ENCODE data around the gene MMP17. TPM values are rescaled to one million over a fixed set of nuclear protein-coding genes. Genes with fewer than 3 reads are reported as not detected.

The MMP17 gene
- polyA plus RNA-seq, 1 of the 3 experiments (the other 2 are of a cell fraction) = 14.0 TPM

DNA sequence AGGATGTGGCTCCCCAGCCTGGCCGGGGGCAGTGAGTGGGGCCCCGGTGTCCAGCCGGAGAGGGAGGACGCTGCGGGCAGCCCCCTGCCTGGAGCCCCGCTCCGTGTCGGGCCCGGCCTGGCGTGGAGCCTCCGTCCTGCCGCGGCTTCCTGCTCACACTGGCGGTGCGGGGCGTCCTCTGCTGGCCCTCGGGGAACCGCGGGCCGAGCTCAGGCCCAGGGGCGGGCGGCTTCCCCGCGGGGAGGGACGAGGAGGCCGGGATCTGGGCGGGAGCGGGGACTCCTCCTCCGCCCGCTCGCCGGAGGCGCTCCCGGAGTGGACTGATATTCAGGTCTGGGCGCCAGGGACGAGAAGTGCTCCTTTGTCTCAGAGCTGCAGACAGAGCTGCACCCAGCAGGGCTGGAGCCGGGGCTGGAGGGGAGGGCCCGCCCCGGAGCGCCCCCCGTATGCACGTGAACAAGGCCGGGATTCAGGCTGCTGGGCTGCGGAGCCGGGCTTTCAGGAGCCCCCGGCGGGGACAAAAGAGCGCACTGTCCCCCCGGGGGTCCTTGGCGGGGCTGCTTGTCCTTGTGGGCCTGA lies 2.2 kb downstream of the MMP17 start:
- peak; percentile 87 for DNase-seq
- ChIA-PET POLR2A (interaction anchor here (0.9 to 1.0 kb wide), 2 partner anchors 33 to 726 kb away, joined by 3 read pairs; no protein-coding TSS in a partner anchor), CTCF (interaction anchor here (0.7 to 6.2 kb wide), 15 partner anchors 14 to 1068 kb away, joined by 3 to 51 read pairs (median 3); no protein-coding TSS in a partner anchor)
- Histone ChIP-seq H3K4me3 (ENCODE audit: low read depth in 2 of 2, low read length in 1 of 2) (peak overlapping the region; percentile 54 to 73), H3K9ac (peak overlapping the region; percentile 49; the same call in 1 of the 2 replicates), H3F3A (replicated peaks; ENCODE audit: insufficient read depth) (no peaks in the 10 kb centered on the region), H3K9me2 (no peaks in the 10 kb centered on the region), H3K9me3 (no peaks in the 10 kb centered on the region), H3K4me1 (ENCODE audit: control insufficient read depth in 1 of 2, insufficient read depth in 2 of 2, low read depth in 1 of 2, low read length in 1 of 2) (peaks cover 3 to 34% of the 10 kb centered on the region in 2 experiments; a peak in 1 of 4 replicates), H3K4me2 (peak overlapping the region; percentile 91), H3K27me3 (ENCODE audit: insufficient read depth) (no peaks in the 10 kb centered on the region), H4K20me1 (ENCODE audit: insufficient read depth) (no peaks in the 10 kb centered on the region), H3K27ac (ENCODE audit: low read depth in 2 of 2, low read length in 1 of 2) (peak overlapping the region; percentile 50), H2AFZ (ENCODE audit: low read depth) (peak overlapping the region; percentile 83; the same call in 1 of the 2 replicates), H3K36me3 (replicated peaks in 1 of 2; ENCODE audit: control insufficient read depth in 1 of 2, insufficient read depth in 2 of 2, low read length in 1 of 2) (no peaks in the 10 kb centered on the region), H3K79me2 (ENCODE audit: insufficient read depth) (no peaks in the 10 kb centered on the region)
- no CpG with 5 or more reads among the region's 50 CpGs for WGBS (ENCODE audit: low lambda C conversion rate)
- 0 out of 2 replicates have a peak, but pooled peaks have one; percentile 32 for TF ChIP-seq SIN3A (IDR thresholded peaks at IDR 0.05; ENCODE audit: borderline replicate concordance, low read depth, low read length)
- peak; percentile 66; the same call in 1 of the 2 replicates for TF ChIP-seq TAF1 (IDR thresholded peaks at IDR 0.05; ENCODE audit: borderline replicate concordance, low read depth, low read length)
- peak; percentile 16; the same call in 1 of the 2 replicates for TF ChIP-seq GATA2 (CRISPR knock-in tag; IDR thresholded peaks at IDR 0.05)
- no peak for TF ChIP-seq RXRA (IDR thresholded peaks at IDR 0.05; ENCODE audit: borderline replicate concordance, low read depth)
- TF ChIP-seq, protein P1, sequence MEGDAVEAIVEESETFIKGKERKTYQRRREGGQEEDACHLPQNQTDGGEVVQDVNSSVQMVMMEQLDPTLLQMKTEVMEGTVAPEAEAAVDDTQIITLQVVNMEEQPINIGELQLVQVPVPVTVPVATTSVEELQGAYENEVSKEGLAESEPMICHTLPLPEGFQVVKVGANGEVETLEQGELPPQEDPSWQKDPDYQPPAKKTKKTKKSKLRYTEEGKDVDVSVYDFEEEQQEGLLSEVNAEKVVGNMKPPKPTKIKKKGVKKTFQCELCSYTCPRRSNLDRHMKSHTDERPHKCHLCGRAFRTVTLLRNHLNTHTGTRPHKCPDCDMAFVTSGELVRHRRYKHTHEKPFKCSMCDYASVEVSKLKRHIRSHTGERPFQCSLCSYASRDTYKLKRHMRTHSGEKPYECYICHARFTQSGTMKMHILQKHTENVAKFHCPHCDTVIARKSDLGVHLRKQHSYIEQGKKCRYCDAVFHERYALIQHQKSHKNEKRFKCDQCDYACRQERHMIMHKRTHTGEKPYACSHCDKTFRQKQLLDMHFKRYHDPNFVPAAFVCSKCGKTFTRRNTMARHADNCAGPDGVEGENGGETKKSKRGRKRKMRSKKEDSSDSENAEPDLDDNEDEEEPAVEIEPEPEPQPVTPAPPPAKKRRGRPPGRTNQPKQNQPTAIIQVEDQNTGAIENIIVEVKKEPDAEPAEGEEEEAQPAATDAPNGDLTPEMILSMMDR (IDR thresholded peaks at IDR 0.05) = peak; percentile 60
- no peak for TF ChIP-seq TEAD4 (IDR thresholded peaks at IDR 0.05; ENCODE audit: borderline replicate concordance, insufficient read depth)
- peak; percentile 40 for TF ChIP-seq SMC3 (IDR thresholded peaks at IDR 0.05; ENCODE audit: low read depth, low read length)
- TF ChIP-seq RAD21 (IDR thresholded peaks at IDR 0.05; ENCODE audit: low read length) = peak; percentile 65
- peak; percentile 48; the same call in 1 of the 2 replicates for TF ChIP-seq POLR2AphosphoS5 (IDR thresholded peaks at IDR 0.05; ENCODE audit: low read depth, low read length)
- TF ChIP-seq, protein P2, sequence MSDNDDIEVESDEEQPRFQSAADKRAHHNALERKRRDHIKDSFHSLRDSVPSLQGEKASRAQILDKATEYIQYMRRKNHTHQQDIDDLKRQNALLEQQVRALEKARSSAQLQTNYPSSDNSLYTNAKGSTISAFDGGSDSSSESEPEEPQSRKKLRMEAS (IDR thresholded peaks at IDR 0.05; ENCODE audit: low read depth) = peak; percentile 28; the same call in 1 of the 2 replicates

DNA sequence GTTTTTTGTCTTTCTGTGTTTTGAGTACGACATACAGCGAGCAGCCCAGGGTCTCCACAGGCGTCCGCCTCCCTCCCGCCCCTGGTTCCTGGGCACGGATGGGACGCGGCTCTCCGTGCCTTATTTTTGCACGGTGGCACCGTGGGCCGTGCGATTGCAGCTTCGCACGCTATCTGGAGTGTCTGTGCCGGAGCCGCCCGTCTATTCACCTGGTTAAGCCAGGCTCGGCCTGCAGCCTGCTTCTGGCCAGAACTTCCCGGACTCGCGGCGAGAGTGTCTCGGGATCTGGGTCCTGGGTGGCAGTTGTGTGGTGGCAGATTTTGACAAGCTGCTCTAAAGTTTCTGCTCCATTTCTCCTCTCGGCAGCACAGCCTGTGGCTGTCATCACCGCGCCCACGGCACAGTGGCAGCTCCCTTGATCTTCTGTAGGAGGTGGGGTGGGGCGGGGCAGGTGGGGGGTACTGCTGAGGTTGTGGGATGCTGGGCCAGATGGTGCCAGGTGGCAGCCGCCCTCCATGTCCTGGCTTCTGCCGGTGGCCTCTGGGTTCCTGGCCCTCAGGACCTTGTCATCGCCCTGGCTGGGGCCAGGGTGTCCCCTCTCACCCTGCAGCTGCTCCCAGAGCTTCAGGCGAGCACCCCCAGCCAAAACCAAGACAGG lies 2.9 kb downstream of the MMP17 start:
- peak overlapping the region; percentile 50 for H3K27ac ChIP-seq (ENCODE audit: low read depth in 2 of 2, low read length in 1 of 2)
- peak overlapping the region; percentile 49; the same call in 1 of the 2 replicates for H3K9ac ChIP-seq
- no peak for DNase-seq

More for the DNA sequence above, 2.9 kb downstream of the MMP17 start:
- Histone ChIP-seq H3K4me3 (ENCODE audit: low read depth in 2 of 2, low read length in 1 of 2) (peak overlapping the region; percentile 54 to 73), H2AFZ (ENCODE audit: low read depth) (peak overlapping the region; percentile 83; the same call in 1 of the 2 replicates), H3K4me2 (peak overlapping the region; percentile 91), H4K20me1 (ENCODE audit: insufficient read depth) (no peaks in the 10 kb centered on the region), H3K36me3 (replicated peaks in 1 of 2; ENCODE audit: control insufficient read depth in 1 of 2, insufficient read depth in 2 of 2, low read length in 1 of 2) (no peaks in the 10 kb centered on the region), H3F3A (replicated peaks; ENCODE audit: insufficient read depth) (no peaks in the 10 kb centered on the region), H3K9me2 (no peaks in the 10 kb centered on the region), H3K9me3 (no peaks in the 10 kb centered on the region), H3K27me3 (ENCODE audit: insufficient read depth) (no peaks in the 10 kb centered on the region), H3K4me1 (ENCODE audit: control insufficient read depth in 1 of 2, insufficient read depth in 2 of 2, low read depth in 1 of 2, low read length in 1 of 2) (peaks cover 3 to 34% of the 10 kb centered on the region in 2 experiments; a peak in 1 of 4 replicates), H3K79me2 (ENCODE audit: insufficient read depth) (no peaks in the 10 kb centered on the region)
- ChIA-PET POLR2A (interaction anchor here (0.9 to 1.0 kb wide), 2 partner anchors 33 to 726 kb away, joined by 3 read pairs; no protein-coding TSS in a partner anchor), CTCF (interaction anchor here (0.7 to 6.2 kb wide), 13 partner anchors 14 to 1068 kb away, joined by 3 to 51 read pairs (median 3); no protein-coding TSS in a partner anchor)
- WGBS (ENCODE audit: low lambda C conversion rate) = 11% methylated on average over 15 of the region's 33 CpGs
- no peak for TF ChIP-seq GABPA (IDR thresholded peaks at IDR 0.05; ENCODE audit: low read depth)
- no peak for TF ChIP-seq FOXM1 (IDR thresholded peaks at IDR 0.05; ENCODE audit: low read depth)
- TF ChIP-seq ELF1 (IDR thresholded peaks at IDR 0.05) = no peak
- TF ChIP-seq, protein P3, sequence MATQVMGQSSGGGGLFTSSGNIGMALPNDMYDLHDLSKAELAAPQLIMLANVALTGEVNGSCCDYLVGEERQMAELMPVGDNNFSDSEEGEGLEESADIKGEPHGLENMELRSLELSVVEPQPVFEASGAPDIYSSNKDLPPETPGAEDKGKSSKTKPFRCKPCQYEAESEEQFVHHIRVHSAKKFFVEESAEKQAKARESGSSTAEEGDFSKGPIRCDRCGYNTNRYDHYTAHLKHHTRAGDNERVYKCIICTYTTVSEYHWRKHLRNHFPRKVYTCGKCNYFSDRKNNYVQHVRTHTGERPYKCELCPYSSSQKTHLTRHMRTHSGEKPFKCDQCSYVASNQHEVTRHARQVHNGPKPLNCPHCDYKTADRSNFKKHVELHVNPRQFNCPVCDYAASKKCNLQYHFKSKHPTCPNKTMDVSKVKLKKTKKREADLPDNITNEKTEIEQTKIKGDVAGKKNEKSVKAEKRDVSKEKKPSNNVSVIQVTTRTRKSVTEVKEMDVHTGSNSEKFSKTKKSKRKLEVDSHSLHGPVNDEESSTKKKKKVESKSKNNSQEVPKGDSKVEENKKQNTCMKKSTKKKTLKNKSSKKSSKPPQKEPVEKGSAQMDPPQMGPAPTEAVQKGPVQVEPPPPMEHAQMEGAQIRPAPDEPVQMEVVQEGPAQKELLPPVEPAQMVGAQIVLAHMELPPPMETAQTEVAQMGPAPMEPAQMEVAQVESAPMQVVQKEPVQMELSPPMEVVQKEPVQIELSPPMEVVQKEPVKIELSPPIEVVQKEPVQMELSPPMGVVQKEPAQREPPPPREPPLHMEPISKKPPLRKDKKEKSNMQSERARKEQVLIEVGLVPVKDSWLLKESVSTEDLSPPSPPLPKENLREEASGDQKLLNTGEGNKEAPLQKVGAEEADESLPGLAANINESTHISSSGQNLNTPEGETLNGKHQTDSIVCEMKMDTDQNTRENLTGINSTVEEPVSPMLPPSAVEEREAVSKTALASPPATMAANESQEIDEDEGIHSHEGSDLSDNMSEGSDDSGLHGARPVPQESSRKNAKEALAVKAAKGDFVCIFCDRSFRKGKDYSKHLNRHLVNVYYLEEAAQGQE (IDR thresholded peaks at IDR 0.05; ENCODE audit: low read depth, low read length) = no peak
- no peak for TF ChIP-seq RAD21 (IDR thresholded peaks at IDR 0.05; ENCODE audit: low read length)
- TF ChIP-seq TCF12 (IDR thresholded peaks at IDR 0.05) = no peak
- TF ChIP-seq FOXJ3 (CRISPR knock-in tag; IDR thresholded peaks at IDR 0.05) = no peak
